NB4 (cell line): ENCODE measurements around the gene NMNAT1.
"Not testable (repeated sequence)": the region's sequence is repeated elsewhere in the genome, so short reads cannot be mapped to it uniquely, and the experiment has no call there.

Experiments used
- DNase-seq: peaks from one replicate; pipeline ENCODE4 v3.0.0; 2010; ENCODE audit warnings: low read depth
- H3K4me3 ChIP-seq: one replicate; pipeline ENCODE4 v1.5.1; 2011; ENCODE audit warnings: mild to moderate bottlenecking, low read depth, low read length, moderate library complexity
- CTCF ChIP-seq: IDR thresholded peaks from one replicate; pipeline ENCODE4 v1.5.1; 2012; ENCODE audit warnings: low read depth, low read length
- MAX ChIP-seq: IDR thresholded peaks from 2 replicates; pipeline ENCODE4 v1.6.1; 2011; ENCODE audit warnings: low read depth, low read length
- MYC ChIP-seq: IDR thresholded peaks from 2 replicates; pipeline ENCODE4 v1.6.1; 2011; ENCODE audit warnings: low read depth, low read length
- POLR2A ChIP-seq: IDR thresholded peaks from 2 replicates; pipeline ENCODE4 v1.6.1; 2011; ENCODE audit warnings: mild to moderate bottlenecking; ENCODE audit not compliant: insufficient read length; ENCODE audit errors: extremely low read depth

NMNAT1 gene

GRCh38 chr1:10022656-10023055 lies 79.4 kb downstream of the NMNAT1 start:
- DNase-seq = no peak
- TF ChIP-seq POLR2A (no peak), MAX (no peak), MYC (no peak), CTCF (no peak)
- H3K4me3 ChIP-seq = no peak overlapping the region

- no peak for DNase-seq
- no peak for TF ChIP-seq MAX
- no peak for TF ChIP-seq POLR2A
- TF ChIP-seq MYC = no peak
- TF ChIP-seq CTCF = no peak
- no peak overlapping the region for H3K4me3 ChIP-seq
These were observed 82.1 kb downstream of the NMNAT1 start for GRCh38 chr1:10025354-10025753.

- H3K4me3 ChIP-seq = no peak overlapping the region
- TF ChIP-seq MYC (no peak), MAX (no peak), CTCF (no peak), POLR2A (no peak)
- no peak for DNase-seq
These were observed 83.8 kb downstream of the NMNAT1 start for GRCh38 chr1:10027027-10027426.

GRCh38 chr1:10028956-10029500 lies 85.8 kb downstream of the NMNAT1 start:
- not testable (repeated sequence) for H3K4me3 ChIP-seq, DNase-seq

- TF ChIP-seq POLR2A = no peak
- TF ChIP-seq CTCF = no peak
- no peak for TF ChIP-seq MAX
- TF ChIP-seq MYC = no peak
- H3K4me3 ChIP-seq = no peak overlapping the region
- no peak for DNase-seq
These were observed 88.2 kb downstream of the NMNAT1 start for GRCh38 chr1:10031461-10031860.

GRCh38 chr1:10032590-10033358 lies 89.5 kb downstream of the NMNAT1 start, which contains the start of gene UBE4B:
Gene UBE4B (plus strand): TSS chr1:10032958. CDS start chr1:10033671, 713 bp downstream.
- peak; percentile 73 for TF ChIP-seq CTCF
- peak; percentile 37 for TF ChIP-seq POLR2A
- peak; percentile 63 for TF ChIP-seq MYC
- TF ChIP-seq MAX = peak; percentile 62; the same call in 1 of the 2 replicates
- peak; percentile 98 for DNase-seq

More at GRCh38 chr1:10032590-10033358, 89.5 kb downstream of the NMNAT1 start, which contains the start of gene UBE4B:
- H3K4me3 ChIP-seq = peak within 1 kb of the TSS; percentile 98
